PFSK-1 (cell line): ENCODE data around the gene ELSPBP1.

Experiments used
- FOXP2 ChIP-seq: optimal IDR thresholded peaks from 2 replicates; pipeline ENCODE3; 2011; ENCODE audit warnings: borderline replicate concordance, control low read depth, inconsistent platforms; ENCODE audit not compliant: insufficient read depth; ENCODE audit errors: extremely low read length, extremely low read depth
- POLR2AphosphoS5 ChIP-seq: IDR thresholded peaks from 2 replicates; pipeline ENCODE4 v1.6.1; 2012; ENCODE audit warnings: low read depth, mild to moderate bottlenecking, control low read depth, low read length, moderate library complexity
- SIN3A ChIP-seq: IDR thresholded peaks from 2 replicates; pipeline ENCODE4 v1.6.1; 2012; ENCODE audit warnings: mild to moderate bottlenecking, low read length, moderate library complexity, borderline replicate concordance; ENCODE audit not compliant: insufficient read depth
- TAF1 ChIP-seq: IDR thresholded peaks from 2 replicates; pipeline ENCODE4 v1.6.1; 2012; ENCODE audit warnings: low read length, control low read depth, borderline replicate concordance; ENCODE audit not compliant: insufficient read depth
- TF ChIP-seq, protein P1 (sequence below), 2 experiments: IDR thresholded peaks; 2 replicates each; pipeline versions ENCODE4 v1.6.1 to v1.8.0; 2011 to 2012; ENCODE audit warnings: low read depth in 2 of 2, low read length in 2 of 2, control low read depth in 1 of 2, inconsistent platforms in 1 of 2, mild to moderate bottlenecking in 1 of 2, moderate library complexity in 1 of 2; ENCODE audit not compliant: insufficient read depth in 1 of 2

DNA sequence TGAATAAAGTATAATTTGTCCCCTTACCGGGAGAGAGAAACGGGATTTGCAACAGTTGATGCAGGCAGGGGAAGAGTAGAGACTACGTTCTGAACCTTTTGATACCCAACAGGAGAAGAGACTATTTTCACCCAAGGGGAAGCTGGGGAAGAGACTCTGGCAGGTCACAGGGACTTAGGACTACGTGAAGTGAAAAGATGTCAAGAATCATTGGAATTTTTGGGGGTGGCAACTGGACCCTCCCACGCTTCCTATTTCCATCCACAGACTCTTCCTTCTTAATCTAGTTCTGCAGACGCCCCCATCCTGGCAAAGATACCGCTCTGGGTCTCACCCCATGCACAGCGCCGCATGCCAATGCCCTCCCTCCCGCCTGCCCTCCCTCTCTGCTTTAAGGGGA lies 35.6 kb downstream of the ELSPBP1 start:
- TF ChIP-seq POLR2AphosphoS5 = no peak
- TF ChIP-seq SIN3A = no peak
- no peak for TF ChIP-seq TAF1
- TF ChIP-seq, protein P1, sequence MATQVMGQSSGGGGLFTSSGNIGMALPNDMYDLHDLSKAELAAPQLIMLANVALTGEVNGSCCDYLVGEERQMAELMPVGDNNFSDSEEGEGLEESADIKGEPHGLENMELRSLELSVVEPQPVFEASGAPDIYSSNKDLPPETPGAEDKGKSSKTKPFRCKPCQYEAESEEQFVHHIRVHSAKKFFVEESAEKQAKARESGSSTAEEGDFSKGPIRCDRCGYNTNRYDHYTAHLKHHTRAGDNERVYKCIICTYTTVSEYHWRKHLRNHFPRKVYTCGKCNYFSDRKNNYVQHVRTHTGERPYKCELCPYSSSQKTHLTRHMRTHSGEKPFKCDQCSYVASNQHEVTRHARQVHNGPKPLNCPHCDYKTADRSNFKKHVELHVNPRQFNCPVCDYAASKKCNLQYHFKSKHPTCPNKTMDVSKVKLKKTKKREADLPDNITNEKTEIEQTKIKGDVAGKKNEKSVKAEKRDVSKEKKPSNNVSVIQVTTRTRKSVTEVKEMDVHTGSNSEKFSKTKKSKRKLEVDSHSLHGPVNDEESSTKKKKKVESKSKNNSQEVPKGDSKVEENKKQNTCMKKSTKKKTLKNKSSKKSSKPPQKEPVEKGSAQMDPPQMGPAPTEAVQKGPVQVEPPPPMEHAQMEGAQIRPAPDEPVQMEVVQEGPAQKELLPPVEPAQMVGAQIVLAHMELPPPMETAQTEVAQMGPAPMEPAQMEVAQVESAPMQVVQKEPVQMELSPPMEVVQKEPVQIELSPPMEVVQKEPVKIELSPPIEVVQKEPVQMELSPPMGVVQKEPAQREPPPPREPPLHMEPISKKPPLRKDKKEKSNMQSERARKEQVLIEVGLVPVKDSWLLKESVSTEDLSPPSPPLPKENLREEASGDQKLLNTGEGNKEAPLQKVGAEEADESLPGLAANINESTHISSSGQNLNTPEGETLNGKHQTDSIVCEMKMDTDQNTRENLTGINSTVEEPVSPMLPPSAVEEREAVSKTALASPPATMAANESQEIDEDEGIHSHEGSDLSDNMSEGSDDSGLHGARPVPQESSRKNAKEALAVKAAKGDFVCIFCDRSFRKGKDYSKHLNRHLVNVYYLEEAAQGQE (IDR thresholded peaks at IDR 0.05; ENCODE audit: insufficient read depth in 1 of 2, low read depth in 2 of 2, low read length in 2 of 2) = no peak
- TF ChIP-seq FOXP2 = no peak
